ENCODE measurements around the gene CX3CR1. TPM values are rescaled to one million over a fixed set of nuclear protein-coding genes. Genes with fewer than 3 reads are reported as not detected.

Gene CX3CR1
- not detected in 2 replicates for total RNA-seq (2014; rRNA removed)
- Bru-seq, nascent RNA, result percentile 5 among the genes with signal in this experiment
- percentile 13 among the genes with signal in this experiment for BruChase-seq, experiment 1, labeled RNA remaining after a 6-hour chase
- percentile 9 among the genes with signal in this experiment for BruChase-seq, experiment 2, labeled RNA remaining after a 2-hour chase
- long read RNA-seq, result 0 reads

DNA sequence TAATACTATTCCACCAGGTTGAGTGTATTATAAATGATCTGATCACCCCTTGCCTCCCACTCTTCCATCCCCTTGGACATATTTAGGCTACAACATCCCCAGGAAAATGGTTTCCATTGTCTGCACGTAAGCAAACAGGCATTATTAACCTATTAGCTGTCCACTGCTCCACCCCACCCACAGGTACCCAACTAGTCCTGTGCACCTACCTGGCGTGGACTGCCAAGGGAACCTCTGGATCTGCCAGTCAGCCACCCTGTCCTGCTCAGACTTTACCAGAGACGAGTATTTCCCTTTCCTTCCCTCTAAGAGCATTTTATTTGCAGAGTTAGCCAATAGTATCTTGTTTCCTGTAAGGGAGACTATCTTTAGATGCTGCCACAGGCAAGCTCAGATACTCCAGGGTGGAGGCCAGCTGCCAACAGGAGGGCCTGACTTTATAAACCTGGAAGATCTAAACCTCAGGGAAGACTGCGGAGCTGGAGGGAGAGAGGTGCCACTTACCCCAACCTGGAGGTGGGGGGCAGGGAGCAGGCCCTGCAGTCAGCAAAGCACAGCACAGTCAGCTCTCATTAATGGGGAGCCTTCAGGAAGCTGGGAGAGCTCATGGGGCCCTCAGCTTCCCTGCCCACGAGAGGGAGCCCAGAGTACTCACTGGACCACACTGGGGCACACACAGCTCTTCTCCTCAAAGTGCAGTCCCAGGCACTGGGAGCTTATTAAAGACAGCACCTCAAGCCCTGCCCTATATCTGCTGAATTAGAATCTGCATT is at the start of gene CX3CR1:
Gene CX3CR1, minus strand, starts transcription at position 292 of the 773 bp plus-strand sequence. CDS start 13,527 bp downstream, outside the sequence.
- Histone ChIP-seq H3K4me3 (ENCODE audit: low read length) (no peak within 1 kb of the TSS), H3K27ac (ENCODE audit: low read length) (no peak within 1 kb of the TSS), H3K36me3 (ENCODE audit: low read depth, low read length) (no peaks in the 10 kb centered on the region), H3K4me2 (ENCODE audit: low read length) (no peak within 1 kb of the TSS), H2AFZ (ENCODE audit: low read length) (no peak within 1 kb of the TSS), H3K9me2 (replicated peaks; ENCODE audit: low read length) (no peaks in the 10 kb centered on the region), H3K79me2 (ENCODE audit: low read length) (no peaks in the 10 kb centered on the region), H3K27me3 (ENCODE audit: low read length) (peaks cover 37% of the 10 kb centered on the region), H3F3A (ENCODE audit: low read length, unreplicated experiment) (no peaks in the 10 kb centered on the region), H3K9ac (ENCODE audit: low read length) (no peak within 1 kb of the TSS), H3K4me1 (ENCODE audit: insufficient read depth, low read length) (no peaks in the 10 kb centered on the region), H4K20me1 (ENCODE audit: low read length) (no peaks in the 10 kb centered on the region), H3K9me3 (ENCODE audit: low read length) (no peaks in the 10 kb centered on the region)
- no peak; the same call in 1 of the 2 replicates for ATAC-seq
- TF ChIP-seq EZH2 (IDR thresholded peaks at IDR 0.05; ENCODE audit: low read length, unreplicated experiment) (no peak), CTCF (conservative IDR thresholded peaks at IDR 0.05; ENCODE audit: low read depth, low read length) (no peak), EZH2phosphoT487 (IDR thresholded peaks at IDR 0.05; ENCODE audit: borderline replicate concordance, low read length) (no peak)
- POLR2A ChIA-PET (ENCODE audit: unreplicated experiment), result interaction anchor here (0.6 kb wide), 1 partner anchor 83 kb away, joined by 7 read pairs; no protein-coding TSS in a partner anchor
- DNase-seq, result no peak
- BruUV-seq (replicated peaks), result no TSS peak
- intact Hi-C loops (cut with micrococcal nuclease), result no loop called here
- CTCF ChIA-PET, result interaction anchor here (0.9 kb wide), 1 partner anchor 9 kb away, joined by 6 read pairs; no protein-coding TSS in a partner anchor

GRCh38 chr3:39329493-39329892 is 49.7 kb upstream of the CX3CR1 start, which contains the start of gene CCR8:
Gene CCR8, plus strand, starts transcription at chr3:39329709. Its CDS starts 2,623 bp downstream, at chr3:39332332.
- Histone ChIP-seq H3K4me2 (ENCODE audit: low read length) (no peak within 1 kb of the TSS), H3K27ac (ENCODE audit: low read length) (no peak within 1 kb of the TSS), H3K9me2 (replicated peaks; ENCODE audit: low read length) (0 out of 2 replicates have a peak, but pooled peaks cover 5% of the 10 kb centered on the region), H3K4me1 (ENCODE audit: insufficient read depth, low read length) (no peaks in the 10 kb centered on the region), H3K4me3 (ENCODE audit: low read length) (no peak within 1 kb of the TSS), H3K9me3 (ENCODE audit: low read length) (no peaks in the 10 kb centered on the region), H3K79me2 (ENCODE audit: low read length) (no peaks in the 10 kb centered on the region), H3K9ac (ENCODE audit: low read length) (no peak within 1 kb of the TSS), H3K36me3 (ENCODE audit: low read depth, low read length) (no peaks in the 10 kb centered on the region), H3F3A (ENCODE audit: low read length, unreplicated experiment) (no peaks in the 10 kb centered on the region), H2AFZ (ENCODE audit: low read length) (no peak within 1 kb of the TSS), H3K27me3 (ENCODE audit: low read length) (peaks cover 33% of the 10 kb centered on the region; the same call in 1 of the 2 replicates), H4K20me1 (ENCODE audit: low read length) (no peaks in the 10 kb centered on the region)
- intact Hi-C loops (cut with micrococcal nuclease), result no loop called here
- no peak for ATAC-seq
- no peak for DNase-seq
- ChIA-PET POLR2A (ENCODE audit: unreplicated experiment) (no interaction called here), CTCF (no interaction called here)
- TF ChIP-seq CTCF (conservative IDR thresholded peaks at IDR 0.05; ENCODE audit: low read depth, low read length) (no peak), EZH2 (IDR thresholded peaks at IDR 0.05; ENCODE audit: low read length, unreplicated experiment) (no peak), EZH2phosphoT487 (IDR thresholded peaks at IDR 0.05; ENCODE audit: borderline replicate concordance, low read length) (no peak)
- no TSS peak for BruUV-seq (replicated peaks)
